Lower leg skin (tissue), 3 donors: ENCODE results near the gene CNIH3.

Experiments used
- CTCF ChIP-seq, 3 donors: fragments of 450-650 bp; IDR thresholded peaks; one replicate each; pipeline ENCODE4 v1.5.1; 2016; ENCODE audit warnings: antibody characterized with exemption in 3 of 3, mild to moderate bottlenecking in 3 of 3, moderate library complexity in 2 of 3
- POLR2A ChIP-seq, 2 donors: fragments of 450-650 bp; IDR thresholded peaks; one replicate each; pipeline ENCODE4 v1.6.1; 2016 to 2017; ENCODE audit warnings: antibody characterized with exemption in 2 of 2, mild to moderate bottlenecking in 1 of 2, moderate library complexity in 1 of 2

GRCh38 chr1:224755586-224755985 is 139.5 kb downstream of the CNIH3 start:
- TF ChIP-seq CTCF (IDR thresholded peaks at IDR 0.05) = no peak
- no peak for TF ChIP-seq POLR2A (IDR thresholded peaks at IDR 0.05)
